Liver (tissue), 9 donors: ENCODE data around the gene GABRD. TPM values are rescaled to one million over a fixed set of nuclear protein-coding genes. Genes with fewer than 3 reads are reported as not detected.

Source experiments
- DNase-seq: peaks from one replicate; pipeline ENCODE4 v3.0.0-alpha.2; 2017; ENCODE audit warnings: low spot score
- H3K27ac ChIP-seq, 2 donors: one replicate each; pipeline ENCODE4 v1.7.0; 2013; ENCODE audit warnings: inconsistent platforms in 2 of 2, low read length in 2 of 2, control low read depth in 1 of 2, low read depth in 1 of 2, mild to moderate bottlenecking in 1 of 2
- H3K27me3 ChIP-seq, 4 donors: one replicate each; pipeline versions ENCODE4 v1.6.1 to v1.7.0; 2013; ENCODE audit warnings: low read length in 3 of 4, inconsistent platforms in 1 of 4, mild to moderate bottlenecking in 1 of 4, moderate library complexity in 1 of 4; ENCODE audit not compliant: control insufficient read depth in 4 of 4, insufficient read depth in 4 of 4
- H3K36me3 ChIP-seq, 4 donors: one replicate each; pipeline versions ENCODE4 v1.6.1 to v1.7.0; 2013; ENCODE audit warnings: low read length in 3 of 4, mild to moderate bottlenecking in 3 of 4, low read depth in 1 of 4, moderate library complexity in 1 of 4; ENCODE audit not compliant: control insufficient read depth in 4 of 4, insufficient read depth in 3 of 4
- H3K4me1 ChIP-seq, 4 donors: one replicate each; pipeline versions ENCODE4 v1.6.1 to v1.7.0; 2013; ENCODE audit warnings: low read length in 3 of 4, mild to moderate bottlenecking in 3 of 4, moderate library complexity in 1 of 4; ENCODE audit not compliant: control insufficient read depth in 4 of 4, insufficient read depth in 4 of 4
- H3K4me3 ChIP-seq, 3 donors: one replicate each; pipeline versions ENCODE4 v1.6.1 to v1.7.0; 2013; ENCODE audit warnings: low read length in 3 of 3, control low read depth in 1 of 3, low read depth in 1 of 3, mild to moderate bottlenecking in 1 of 3
- H3K9ac ChIP-seq, 2 donors: one replicate each; pipeline ENCODE4 v1.7.0; 2013; ENCODE audit warnings: low read length in 2 of 2, mild to moderate bottlenecking in 2 of 2, moderate library complexity in 2 of 2, control low read depth in 1 of 2, low read depth in 1 of 2
- H3K9me3 ChIP-seq, 4 donors: one replicate each; pipeline versions ENCODE4 v1.6.1 to v1.7.0; 2013; ENCODE audit warnings: low read length in 3 of 4; ENCODE audit not compliant: control insufficient read depth in 4 of 4
- ATF3 ChIP-seq: IDR thresholded peaks from 2 replicates; pipeline ENCODE4 v1.6.1; 2016; ENCODE audit warnings: antibody characterized with exemption
- CTCF ChIP-seq: fragments of 150-350 bp; IDR thresholded peaks from 2 replicates; pipeline ENCODE4 v1.5.1; 2017; ENCODE audit warnings: improper control_type of control experiment, low read depth, low read length; ENCODE audit not compliant: missing input control
- EGR1 ChIP-seq, 2 donors: IDR thresholded peaks; 2 replicates each; pipeline ENCODE4 v1.6.1; 2016 to 2018; ENCODE audit warnings: antibody characterized with exemption in 2 of 2, low read depth in 2 of 2
- FOXA1 ChIP-seq: IDR thresholded peaks from 2 replicates; pipeline ENCODE4 v1.6.1; 2016; ENCODE audit warnings: antibody characterized with exemption
- FOXA2 ChIP-seq: IDR thresholded peaks from 2 replicates; pipeline ENCODE4 v1.6.1; 2016; ENCODE audit warnings: antibody characterized with exemption
- GABPA ChIP-seq, 2 donors: IDR thresholded peaks in 1 of 2; conservative IDR thresholded peaks in 1 of 2; 2 replicates each; pipeline ENCODE4 v1.6.1; 2016; ENCODE audit warnings: antibody characterized with exemption in 2 of 2, mild to moderate bottlenecking in 1 of 2, moderate library complexity in 1 of 2
- HNF4A ChIP-seq, 2 donors: conservative IDR thresholded peaks; 2 replicates each; pipeline ENCODE4 v1.6.1; 2016; ENCODE audit warnings: antibody characterized with exemption in 2 of 2, mild to moderate bottlenecking in 2 of 2
- HNF4G ChIP-seq: IDR thresholded peaks from 2 replicates; pipeline ENCODE4 v1.6.1; 2016; ENCODE audit warnings: antibody characterized with exemption
- JUND ChIP-seq, 2 donors: IDR thresholded peaks; 2 replicates each; pipeline ENCODE4 v1.6.1; 2016; ENCODE audit warnings: antibody characterized with exemption in 2 of 2
- MAX ChIP-seq: IDR thresholded peaks from 2 replicates; pipeline ENCODE4 v1.6.1; 2016; ENCODE audit warnings: antibody characterized with exemption
- NR2F2 ChIP-seq: IDR thresholded peaks from 2 replicates; pipeline ENCODE4 v1.6.1; 2016; ENCODE audit warnings: antibody characterized with exemption
- RAD21 ChIP-seq, 2 donors: IDR thresholded peaks; 2 replicates each; pipeline ENCODE4 v1.6.1; 2016; ENCODE audit warnings: antibody characterized with exemption in 2 of 2, mild to moderate bottlenecking in 2 of 2
- REST ChIP-seq: IDR thresholded peaks from 2 replicates; pipeline ENCODE4 v1.6.1; 2016; ENCODE audit warnings: antibody characterized with exemption, mild to moderate bottlenecking
- RXRA ChIP-seq, 2 donors: IDR thresholded peaks; 2 replicates each; pipeline ENCODE4 v1.6.1; 2017 to 2018; ENCODE audit warnings: antibody characterized with exemption in 2 of 2, mild to moderate bottlenecking in 1 of 2
- SP1 ChIP-seq: IDR thresholded peaks from 2 replicates; pipeline ENCODE4 v1.6.1; 2018; ENCODE audit warnings: antibody characterized with exemption, mild to moderate bottlenecking
- TAF1 ChIP-seq: conservative IDR thresholded peaks from 2 replicates; pipeline ENCODE4 v1.6.1; 2016; ENCODE audit warnings: antibody characterized with exemption, mild to moderate bottlenecking
- YY1 ChIP-seq: IDR thresholded peaks from 2 replicates; pipeline ENCODE4 v1.6.1; 2016; ENCODE audit warnings: antibody characterized with exemption, mild to moderate bottlenecking
- ZBTB33 ChIP-seq: IDR thresholded peaks from 2 replicates; pipeline ENCODE4 v1.6.1; 2016; ENCODE audit warnings: antibody characterized with exemption
- WGBS: extraction: QIAGEN DNeasy Blood & Tissue Kit; methylation state at CpG from one replicate; pipeline ENCODE4 v1.1.7; 2013; 5-methylcytosine and 5-hydroxymethylcytosine counted together
- polyA plus RNA-seq, 2 donors: library from polyadenylated mRNA; stranded (reverse) in 1 of 2; unstranded in 1 of 2; fragments of 200-250 nt in 1 of 2; fragments of >200 nt in 1 of 2; fragmentation: Nextera tagmentation in 1 of 2; extraction: Ambion mirVana in 1 of 2; gene quantifications; one replicate each; pipeline versions ENCODE4 v1.2.1 to v1.2.3, GENCODE V29; 2013 to 2015
- total RNA-seq, 2 donors: library from RNA; depleted of rRNA; stranded (reverse); fragments of >200 nt; gene quantifications; one replicate each; pipeline ENCODE4 v1.2.3, GENCODE V29; 2014
- donor health status: healthy.
- donor health status: healthy.
- donor health status: healthy.
- donor health status: healthy.
- donor health status: healthy.

The GABRD gene
- total and polyA plus RNA-seq, 4 donors, result 0.29 TPM; not detected in 3

GRCh38 chr1:1969953-1970716 is 49.0 kb upstream of the GABRD start:
- no peak for DNase-seq
- Histone ChIP-seq H3K9ac (no peak overlapping the region), H3K4me1 (no peaks in the 10 kb centered on the region), H3K9me3 (no peaks in the 10 kb centered on the region), H3K4me3 (no peak overlapping the region), H3K27ac (no peak overlapping the region), H3K27me3 (peaks cover 0 to 2% (median 0%) of the 10 kb centered on the region in 4 donors), H3K36me3 (no peaks in the 10 kb centered on the region)
- no peak for TF ChIP-seq HNF4A (conservative IDR thresholded peaks at IDR 0.05)
- TF ChIP-seq NR2F2, result no peak
- no peak for TF ChIP-seq REST
- no peak for TF ChIP-seq RAD21 (IDR thresholded peaks at IDR 0.05)
- no peak for TF ChIP-seq EGR1 (IDR thresholded peaks at IDR 0.05; ENCODE audit: low read depth in 2 of 2)
- no peak for TF ChIP-seq FOXA2
- no peak for TF ChIP-seq ATF3
- no peak for TF ChIP-seq SP1
- TF ChIP-seq HNF4G, result no peak
- no peak for TF ChIP-seq GABPA (IDR thresholded peaks at IDR 0.05 in 1 of 2, conservative IDR thresholded peaks at IDR 0.05 in 1 of 2)
- no peak for TF ChIP-seq ZBTB33
- no peak for TF ChIP-seq RXRA (IDR thresholded peaks at IDR 0.05)
- TF ChIP-seq YY1, result no peak
- TF ChIP-seq CTCF, result no peak
- TF ChIP-seq FOXA1, result no peak
- no peak for TF ChIP-seq MAX
- no peak for TF ChIP-seq JUND (IDR thresholded peaks at IDR 0.05)
- TF ChIP-seq TAF1, result no peak
- WGBS, result 86% methylated on average over 29 of the region's 29 CpGs
